Upper lobe of right lung (tissue), 1 donor: ENCODE data around the gene SND1. TPM values are rescaled to one million over a fixed set of nuclear protein-coding genes. Genes with fewer than 3 reads are reported as not detected.

Source experiments
- ATAC-seq: fragments of 200-7000 bp; cut with Tn5 transposase; one replicate; pipeline ENCODE4 v1.9.1; 2020; ENCODE audit warnings: mild to moderate bottlenecking, moderate library complexity
- DNase-seq: peaks from one replicate; pipeline ENCODE4 v3.0.0-alpha.2; 2020
- H3K27ac ChIP-seq: fragments of 200-600 bp; one replicate; pipeline ENCODE4 v1.8.0; 2022
- H3K27me3 ChIP-seq: fragments of 200-600 bp; one replicate; pipeline ENCODE4 v1.8.0; 2022; ENCODE audit warnings: mild to moderate bottlenecking
- H3K36me3 ChIP-seq: fragments of 200-600 bp; one replicate; pipeline ENCODE4 v1.8.0; 2022
- H3K4me1 ChIP-seq: fragments of 200-600 bp; one replicate; pipeline ENCODE4 v1.8.0; 2022
- H3K4me3 ChIP-seq: fragments of 200-600 bp; one replicate; pipeline ENCODE4 v1.8.0; 2022; ENCODE audit warnings: mild to moderate bottlenecking
- H3K9me3 ChIP-seq: fragments of 200-600 bp; one replicate; pipeline ENCODE4 v1.8.0; 2022
- CTCF ChIP-seq: fragments of 200-600 bp; IDR thresholded peaks from one replicate; pipeline ENCODE4 v1.8.0; 2022; ENCODE audit warnings: antibody characterized with exemption
- intact Hi-C: fragments of 100-400 bp; cut with DNase I; formaldehyde crosslinking; loops from one replicate; pipeline ENCODE4 v1.11.0; 2022
- total RNA-seq: library from RNA; stranded (reverse); fragmentation: NEBNext Ultra II Directional; extraction: Animal tissue kit (Norgen Biotek cat#: 25700); gene quantifications from one replicate; pipeline ENCODE4 v1.2.1, GENCODE V29; 2021
- donor health status: DM: no; HTN: yes; CAD: no; lungs with severe emphysema.

The SND1 gene
- total RNA-seq, 1 donor from 2014 or later, result 150 TPM

GRCh38 chr7:127807340-127807739 is 155.3 kb downstream of the SND1 start:
- Histone ChIP-seq H3K27ac (no peak overlapping the region), H3K4me1 (no peaks in the 10 kb centered on the region), H3K36me3 (peaks cover 15% of the 10 kb centered on the region), H3K27me3 (no peaks in the 10 kb centered on the region), H3K4me3 (no peak overlapping the region), H3K9me3 (no peaks in the 10 kb centered on the region)
- ATAC-seq (no peak), DNase-seq (no peak)
- intact Hi-C loops, result no loop called here
- TF ChIP-seq CTCF, result no peak

GRCh38 chr7:127807829-127808228 is 155.8 kb downstream of the SND1 start:
- Histone ChIP-seq H3K9me3 (no peaks in the 10 kb centered on the region), H3K4me1 (no peaks in the 10 kb centered on the region), H3K27ac (no peak overlapping the region), H3K4me3 (no peak overlapping the region), H3K27me3 (no peaks in the 10 kb centered on the region), H3K36me3 (peaks cover 15% of the 10 kb centered on the region)
- intact Hi-C loops, result no loop called here
- TF ChIP-seq CTCF, result no peak
- ATAC-seq (no peak), DNase-seq (no peak)

- Histone ChIP-seq H3K4me3 (no peak overlapping the region), H3K27me3 (no peaks in the 10 kb centered on the region), H3K27ac (no peak overlapping the region), H3K4me1 (no peaks in the 10 kb centered on the region), H3K9me3 (no peaks in the 10 kb centered on the region), H3K36me3 (peaks cover 15% of the 10 kb centered on the region)
- no peak for TF ChIP-seq CTCF
- peak; percentile 13 for ATAC-seq
- no peak for DNase-seq
- intact Hi-C loops, result no loop called here
These were observed 157.3 kb downstream of the SND1 start for GRCh38 chr7:127809261-127809702.

- intact Hi-C loops, result no loop called here
- TF ChIP-seq CTCF, result no peak
- H3K4me1 ChIP-seq, result no peaks in the 10 kb centered on the region
These were observed 158.1 kb downstream of the SND1 start for GRCh38 chr7:127810113-127810512.

GRCh38 chr7:127810696-127811660 is 159.0 kb downstream of the SND1 start:
- no peak for TF ChIP-seq CTCF
- ATAC-seq (no peak), DNase-seq (no peak)
- Histone ChIP-seq H3K27ac (no peak overlapping the region), H3K4me1 (no peaks in the 10 kb centered on the region), H3K9me3 (no peaks in the 10 kb centered on the region), H3K27me3 (no peaks in the 10 kb centered on the region), H3K4me3 (no peak overlapping the region), H3K36me3 (peaks cover 15% of the 10 kb centered on the region)
- intact Hi-C loops, result no loop called here

More at GRCh38 chr7:127810113-127810512, 158.1 kb downstream of the SND1 start:
- Histone ChIP-seq H3K36me3 (peaks cover 15% of the 10 kb centered on the region), H3K27me3 (no peaks in the 10 kb centered on the region), H3K4me3 (no peak overlapping the region), H3K27ac (no peak overlapping the region), H3K9me3 (no peaks in the 10 kb centered on the region)
- ATAC-seq, result no peak
- no peak for DNase-seq
